K562 (cell line): ENCODE measurements around the gene KNTC1. TPM values are rescaled to one million over a fixed set of nuclear protein-coding genes. Genes with fewer than 3 reads are reported as not detected.

Experiments used
- CEBPB ChIP-seq: fragments of 450-650 bp; IDR thresholded peaks from 2 replicates; pipeline ENCODE4 v1.6.1; 2016; ENCODE audit warnings: missing genetic modification characterization, missing compliant biosample characterization
- GTF2F1 ChIP-seq: IDR thresholded peaks from 2 replicates; pipeline ENCODE4 v1.6.1; 2011; ENCODE audit warnings: low read depth, low read length, improper control_type of control experiment
- HDGF ChIP-seq: fragments of 450-650 bp; IDR thresholded peaks from 2 replicates; pipeline ENCODE4 v1.6.1; 2016
- PHB ChIP-seq: fragments of 250-450 bp; sonication (Bioruptor Pico); IDR thresholded peaks from 2 replicates; pipeline ENCODE4 v1.5.0; 2021
- ZKSCAN3 ChIP-seq: fragments of 250-450 bp; sonication (Bioruptor Pico); IDR thresholded peaks from 2 replicates; pipeline ENCODE4 v1.4.0; 2020
- ZNF318 ChIP-seq, 2 experiments: fragments of 450-650 bp; IDR thresholded peaks; 2 replicates each; pipeline ENCODE4 v1.6.1; 2016; ENCODE audit warnings: mild to moderate bottlenecking in 2 of 2, borderline replicate concordance in 1 of 2, low read depth in 1 of 2, moderate library complexity in 1 of 2
- ZNF57 ChIP-seq: fragments of 450-650 bp; formaldehyde crosslinking; IDR thresholded peaks from 2 replicates; pipeline ENCODE4 v1.4.0; 2020; ENCODE audit warnings: mild to moderate bottlenecking, moderate library complexity
- polyA plus RNA-seq, 8 experiments: library from polyadenylated mRNA; depleted of rRNA in 4 of 8; stranded (reverse) in 5 of 8; unstranded in 3 of 8; fragments of >200 nt; fragmentation: Nextera tagmentation in 2 of 8; fragmentation: Illumina TruSeq in 1 of 8; extraction: Ambion mirVana in 2 of 8; extraction: Trizol in 1 of 8; gene quantifications; 2 replicates each; pipeline versions ENCODE4 v1.2.1 to v1.2.3, GENCODE V29; 2011 to 2014; ENCODE audit warnings: inconsistent platforms in 1 of 8, missing spikeins in 1 of 8
- total RNA-seq, 7 experiments: library from RNA; depleted of rRNA in 6 of 7; stranded (reverse); fragments of >200 nt in 6 of 7; fragmentation: Illumina TruSeq in 2 of 7; extraction: Trizol in 2 of 7; gene quantifications; 2 replicates each; pipeline versions ENCODE4 v1.2.1 to v1.2.3, GENCODE V29; 2011 to 2021; ENCODE audit warnings: low replicate concordance in 1 of 7
- TF ChIP-seq, protein P1 (sequence below): fragments of 450-650 bp; formaldehyde crosslinking; IDR thresholded peaks from 2 replicates; pipeline ENCODE4 v1.4.0; 2020; ENCODE audit warnings: mild to moderate bottlenecking, mixed read lengths
- TF ChIP-seq, protein P2 (sequence below): sonication (generic); formaldehyde crosslinking; IDR thresholded peaks from 2 replicates; pipeline ENCODE4 v1.4.0; 2020; ENCODE audit warnings: mild to moderate bottlenecking, missing genetic modification reagents

The KNTC1 gene
- total and polyA plus RNA-seq, 9 of the 15 experiments (the other 6 are each of a cell fraction or from before 2014, with no cell fraction given), result 38.9 to 135 (median 99.6) TPM

DNA sequence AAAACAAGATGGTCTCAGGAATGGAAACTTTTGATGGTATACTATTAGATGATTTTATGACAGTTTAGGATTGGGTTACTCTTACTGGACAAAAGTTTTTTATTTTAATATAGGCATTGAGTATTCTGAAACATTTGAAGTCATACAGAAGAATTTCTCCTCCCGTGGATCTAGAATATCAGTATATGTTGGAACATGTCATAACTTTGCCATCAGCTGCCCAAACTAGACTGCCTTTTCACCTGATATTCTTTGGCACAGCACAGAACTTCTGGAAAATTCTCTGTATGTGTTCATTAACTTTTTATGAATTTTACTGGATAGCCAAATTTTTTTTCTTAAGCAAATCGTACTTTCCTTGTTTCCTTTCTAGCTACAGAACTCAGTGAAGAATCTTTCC is 75.4 kb downstream of the KNTC1 start (continued):
- TF ChIP-seq ZNF318 (IDR thresholded peaks at IDR 0.05; ENCODE audit: borderline replicate concordance in 1 of 2, low read depth in 1 of 2) (no peak), CEBPB (tag) (no peak), PHB (CRISPR knock-in tag) (no peak), GTF2F1 (no peak), HDGF (no peak), ZKSCAN3 (no peak), ZNF57 (no peak)
- TF ChIP-seq, protein P1, sequence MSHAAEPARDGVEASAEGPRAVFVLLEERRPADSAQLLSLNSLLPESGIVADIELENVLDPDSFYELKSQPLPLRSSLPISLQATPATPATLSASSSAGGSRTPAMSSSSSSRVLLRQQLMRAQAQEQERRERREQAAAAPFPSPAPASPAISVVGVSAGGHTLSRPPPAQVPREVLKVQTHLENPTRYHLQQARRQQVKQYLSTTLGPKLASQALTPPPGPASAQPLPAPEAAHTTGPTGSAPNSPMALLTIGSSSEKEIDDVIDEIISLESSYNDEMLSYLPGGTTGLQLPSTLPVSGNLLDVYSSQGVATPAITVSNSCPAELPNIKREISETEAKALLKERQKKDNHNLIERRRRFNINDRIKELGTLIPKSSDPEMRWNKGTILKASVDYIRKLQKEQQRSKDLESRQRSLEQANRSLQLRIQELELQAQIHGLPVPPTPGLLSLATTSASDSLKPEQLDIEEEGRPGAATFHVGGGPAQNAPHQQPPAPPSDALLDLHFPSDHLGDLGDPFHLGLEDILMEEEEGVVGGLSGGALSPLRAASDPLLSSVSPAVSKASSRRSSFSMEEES (CRISPR knock-in tag), result no peak
- TF ChIP-seq, protein P2, sequence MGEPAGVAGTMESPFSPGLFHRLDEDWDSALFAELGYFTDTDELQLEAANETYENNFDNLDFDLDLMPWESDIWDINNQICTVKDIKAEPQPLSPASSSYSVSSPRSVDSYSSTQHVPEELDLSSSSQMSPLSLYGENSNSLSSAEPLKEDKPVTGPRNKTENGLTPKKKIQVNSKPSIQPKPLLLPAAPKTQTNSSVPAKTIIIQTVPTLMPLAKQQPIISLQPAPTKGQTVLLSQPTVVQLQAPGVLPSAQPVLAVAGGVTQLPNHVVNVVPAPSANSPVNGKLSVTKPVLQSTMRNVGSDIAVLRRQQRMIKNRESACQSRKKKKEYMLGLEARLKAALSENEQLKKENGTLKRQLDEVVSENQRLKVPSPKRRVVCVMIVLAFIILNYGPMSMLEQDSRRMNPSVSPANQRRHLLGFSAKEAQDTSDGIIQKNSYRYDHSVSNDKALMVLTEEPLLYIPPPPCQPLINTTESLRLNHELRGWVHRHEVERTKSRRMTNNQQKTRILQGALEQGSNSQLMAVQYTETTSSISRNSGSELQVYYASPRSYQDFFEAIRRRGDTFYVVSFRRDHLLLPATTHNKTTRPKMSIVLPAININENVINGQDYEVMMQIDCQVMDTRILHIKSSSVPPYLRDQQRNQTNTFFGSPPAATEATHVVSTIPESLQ (CRISPR knock-in tag), result no peak
